GM18907 (cell line): ENCODE data around the gene MAFF.
"Not testable (repeated sequence)": the region's sequence is repeated elsewhere in the genome, so short reads cannot be mapped to it uniquely, and the experiment has no call there.

ENCODE experiments used
- ATAC-seq: cut with Tn5 transposase; IDR thresholded peaks from one replicate; pipeline ENCODE4 v1.9.1; 2021; ENCODE audit warnings: mild to moderate bottlenecking, moderate library complexity; ENCODE audit not compliant: unreplicated experiment

MAFF gene

DNA sequence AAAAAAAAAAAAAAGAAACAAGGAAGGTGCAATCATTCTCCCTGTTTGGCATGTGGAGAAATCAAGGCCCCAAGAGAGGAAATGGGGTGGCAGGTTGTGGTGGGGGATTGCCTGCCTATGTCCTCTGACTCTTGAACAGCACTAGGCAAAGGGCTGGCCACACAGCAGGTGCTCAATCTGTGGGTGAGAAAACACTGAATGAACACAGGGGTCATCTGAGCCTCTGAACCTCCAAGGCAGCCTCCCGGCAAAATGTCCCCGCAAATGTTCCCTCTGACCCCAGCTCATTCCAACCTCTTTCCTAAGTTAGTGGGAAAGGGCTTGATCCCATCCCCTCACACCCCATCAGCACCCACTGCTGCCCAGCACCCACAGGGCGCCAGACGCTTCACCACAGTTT lies 24.8 kb upstream of the MAFF start:
- ATAC-seq: no peak

- ATAC-seq: not testable (repeated sequence)
These were observed 24.2 kb upstream of the MAFF start for GRCh38 chr22:38177571-38177925.

DNA sequence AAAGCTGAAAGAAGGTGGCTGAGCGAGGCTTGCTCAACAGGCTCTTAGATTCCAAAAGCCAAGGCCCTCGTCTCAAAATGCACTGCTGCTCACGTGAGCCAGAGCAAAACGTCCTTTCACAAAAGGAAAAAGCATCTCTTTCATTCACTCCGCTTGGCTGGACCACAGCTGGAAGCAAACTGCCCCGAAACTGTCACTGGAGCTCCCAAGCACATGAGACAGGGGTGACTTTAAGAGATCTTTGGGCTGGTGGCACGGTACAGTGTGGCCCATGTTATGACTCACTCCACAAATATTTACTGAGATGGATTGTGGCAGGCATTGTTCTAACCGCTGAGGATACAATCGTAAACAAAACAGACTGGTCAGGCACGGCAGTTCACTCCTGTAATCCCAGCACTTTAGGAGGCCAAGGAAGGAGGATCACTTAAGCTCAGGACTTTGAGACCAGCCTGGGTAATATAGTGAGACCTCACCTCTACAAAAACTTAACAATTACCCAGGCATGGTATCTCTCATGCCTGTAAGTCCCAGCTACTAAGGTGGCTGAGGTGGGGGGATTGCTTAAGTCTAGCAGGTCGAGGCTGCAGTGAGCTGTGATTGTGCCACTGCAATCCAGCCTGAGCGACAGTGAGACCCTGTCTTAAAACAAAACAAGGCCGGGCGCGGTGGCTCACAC lies 23.7 kb upstream of the MAFF start:
- no peak for ATAC-seq

DNA sequence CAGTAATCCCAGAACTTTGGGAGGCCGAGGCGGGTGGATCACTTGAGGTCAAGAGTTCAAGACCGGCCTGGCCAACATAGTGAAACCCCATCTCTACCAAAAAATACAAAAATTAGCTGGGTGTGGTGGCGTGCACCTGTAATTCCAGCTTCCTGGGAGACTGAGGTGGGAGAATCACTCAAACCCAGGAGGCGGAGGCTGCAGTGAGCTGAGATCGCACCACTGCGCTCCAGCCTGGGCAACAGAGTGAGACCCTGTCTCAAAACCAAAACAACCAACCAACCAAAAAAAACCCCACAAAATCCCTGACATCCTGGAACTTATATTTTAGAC lies 23.2 kb upstream of the MAFF start:
- not testable (repeated sequence) for ATAC-seq

GRCh38 chr22:38180841-38181452 lies 20.8 kb upstream of the MAFF start:
- ATAC-seq: peak; percentile 36

GRCh38 chr22:38181453-38182200 lies 20.2 kb upstream of the MAFF start, which contains the start of gene PLA2G6:
Gene PLA2G6 (minus strand): TSS chr22:38181830. CDS start chr22:38169426, 12,404 bp downstream.
- ATAC-seq: peak; percentile 74

- ATAC-seq: no peak
These were observed 17.0 kb upstream of the MAFF start for GRCh38 chr22:38184788-38185187.

DNA sequence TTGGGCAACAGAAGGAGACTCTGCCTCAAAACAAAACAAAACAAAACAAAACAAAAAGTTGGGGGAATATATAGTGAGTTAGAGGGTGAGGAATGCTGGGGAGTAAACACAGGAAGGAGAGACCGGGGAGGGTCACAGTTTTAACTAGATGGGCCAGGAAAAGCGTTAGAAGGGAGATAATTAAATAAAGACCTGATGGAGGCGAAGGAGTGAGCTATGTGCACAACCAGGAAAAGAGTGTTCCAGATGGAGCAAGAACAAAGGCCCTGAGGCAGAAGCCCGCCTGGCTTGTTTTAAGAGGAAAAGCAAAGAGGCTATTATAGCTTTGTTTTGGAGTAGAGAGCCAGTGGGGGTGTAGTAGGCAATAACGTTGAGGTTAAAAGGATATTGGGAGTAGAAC lies 15.4 kb upstream of the MAFF start:
- ATAC-seq: no peak

DNA sequence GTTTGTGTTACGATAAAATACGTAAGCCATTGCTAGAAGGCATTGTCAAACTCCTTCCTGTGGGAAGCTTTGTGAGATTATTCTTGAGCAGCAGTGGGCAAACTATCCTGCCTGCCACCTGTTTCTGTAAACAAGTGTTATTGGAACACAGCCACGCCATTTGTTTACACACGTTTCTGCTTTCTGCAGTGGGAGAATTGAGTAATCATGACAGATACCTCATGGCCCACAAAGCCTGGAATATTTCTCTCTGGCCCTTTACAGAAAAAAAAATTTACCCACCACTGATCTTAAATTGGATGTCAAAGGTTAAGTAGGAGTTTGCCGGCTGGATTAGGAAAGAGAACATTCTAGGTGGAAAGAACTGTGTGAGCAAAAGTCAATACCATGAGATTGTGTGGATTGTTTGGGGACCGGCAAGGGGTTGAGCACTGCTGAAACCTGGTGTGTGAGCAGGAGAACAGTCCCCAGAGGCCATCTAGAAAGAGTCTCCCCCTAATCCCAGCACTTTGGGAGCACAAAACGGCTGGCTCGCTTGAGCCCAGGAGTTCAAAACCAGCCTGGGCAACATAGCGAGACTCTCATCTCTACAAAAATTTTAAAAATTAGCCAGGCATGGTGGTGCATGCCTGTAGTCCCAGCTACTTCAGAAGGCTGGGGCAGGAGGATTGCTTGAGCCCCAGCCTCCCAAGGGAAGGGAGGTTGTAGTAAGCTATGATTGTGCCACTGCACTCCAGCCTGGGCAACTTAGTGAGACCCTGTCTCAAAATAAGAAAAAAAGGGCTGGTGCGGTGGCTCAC lies 14.2 kb upstream of the MAFF start:
- no peak for ATAC-seq

DNA sequence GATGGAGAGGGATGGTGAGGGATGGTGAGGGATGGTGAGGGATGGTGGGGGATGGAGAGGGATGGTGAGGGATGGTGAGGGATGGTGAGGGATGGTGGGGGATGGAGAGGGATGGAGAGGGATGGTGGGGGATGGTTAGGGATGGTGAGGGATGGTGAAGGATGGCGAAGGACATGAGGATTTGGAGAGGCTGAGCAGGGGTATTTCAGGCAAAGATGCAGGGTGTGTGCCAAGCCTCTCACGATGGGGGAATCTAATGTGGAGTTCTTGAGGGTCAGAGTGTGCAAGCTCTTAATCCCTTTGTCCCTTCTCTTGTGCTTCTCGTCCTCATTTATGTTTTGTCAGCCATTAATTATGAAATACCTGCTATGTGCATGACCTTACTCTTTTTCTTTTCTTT lies 12.7 kb upstream of the MAFF start:
- no peak for ATAC-seq

- ATAC-seq: no peak
These were observed 11.2 kb upstream of the MAFF start for GRCh38 chr22:38190581-38190980.

- no peak for ATAC-seq
These were observed 10.7 kb upstream of the MAFF start for GRCh38 chr22:38191055-38191454.

GRCh38 chr22:38191731-38192474 lies 9.9 kb upstream of the MAFF start:
- no peak for ATAC-seq

GRCh38 chr22:38192475-38192863 lies 9.3 kb upstream of the MAFF start:
- no peak for ATAC-seq

DNA sequence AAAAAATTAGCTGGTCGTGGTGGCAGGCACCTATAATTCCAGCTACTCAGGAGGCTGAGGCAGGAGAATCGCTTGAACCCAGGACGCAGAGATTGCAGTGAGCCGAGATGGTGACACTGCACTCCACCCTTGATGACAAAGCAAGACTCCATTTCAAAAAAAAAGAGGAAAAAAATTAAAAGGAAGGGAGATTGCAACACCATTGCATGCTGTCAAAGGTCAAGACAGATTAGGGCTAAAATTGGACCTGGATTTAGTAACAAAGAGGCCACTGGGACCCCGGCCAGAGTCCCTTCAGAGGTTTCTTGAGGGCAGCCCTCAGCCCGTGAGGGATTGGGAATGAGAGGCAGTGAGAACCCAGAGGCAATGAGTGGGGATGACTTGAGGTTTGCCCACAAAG lies 8.2 kb upstream of the MAFF start:
- ATAC-seq: no peak

GRCh38 chr22:38196791-38197419 lies 4.9 kb upstream of the MAFF start:
- ATAC-seq: no peak

GRCh38 chr22:38199826-38200559 lies 1.8 kb upstream of the MAFF start:
- ATAC-seq: no peak

DNA sequence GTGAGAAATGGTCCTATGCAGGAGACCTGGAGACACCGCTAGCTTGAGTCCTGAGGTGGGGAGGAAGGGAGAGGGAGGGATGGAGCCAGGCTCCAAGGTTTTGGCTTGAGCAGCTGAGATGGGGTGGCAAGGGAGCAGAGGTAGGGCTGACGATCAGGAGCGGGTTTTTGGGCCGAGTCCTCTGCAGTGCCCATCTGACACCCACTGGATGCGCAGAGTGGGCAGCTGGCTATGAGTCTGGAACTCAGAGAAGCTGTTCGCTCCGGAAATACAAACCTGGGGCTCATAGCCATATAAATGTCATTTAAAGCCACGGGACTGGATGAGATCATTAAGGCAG lies 453 bp upstream of the MAFF start:
- ATAC-seq: no peak

GRCh38 chr22:38202437-38203089 lies 769 bp downstream of the MAFF start:
- ATAC-seq: peak; percentile 17
